ENCODE data around the gene GRK3. TPM values are rescaled to one million over a fixed set of nuclear protein-coding genes. Genes with fewer than 3 reads are reported as not detected.

GRK3 gene
- total RNA-seq, 1 experiment from 2014 or later: 17.0 TPM

DNA sequence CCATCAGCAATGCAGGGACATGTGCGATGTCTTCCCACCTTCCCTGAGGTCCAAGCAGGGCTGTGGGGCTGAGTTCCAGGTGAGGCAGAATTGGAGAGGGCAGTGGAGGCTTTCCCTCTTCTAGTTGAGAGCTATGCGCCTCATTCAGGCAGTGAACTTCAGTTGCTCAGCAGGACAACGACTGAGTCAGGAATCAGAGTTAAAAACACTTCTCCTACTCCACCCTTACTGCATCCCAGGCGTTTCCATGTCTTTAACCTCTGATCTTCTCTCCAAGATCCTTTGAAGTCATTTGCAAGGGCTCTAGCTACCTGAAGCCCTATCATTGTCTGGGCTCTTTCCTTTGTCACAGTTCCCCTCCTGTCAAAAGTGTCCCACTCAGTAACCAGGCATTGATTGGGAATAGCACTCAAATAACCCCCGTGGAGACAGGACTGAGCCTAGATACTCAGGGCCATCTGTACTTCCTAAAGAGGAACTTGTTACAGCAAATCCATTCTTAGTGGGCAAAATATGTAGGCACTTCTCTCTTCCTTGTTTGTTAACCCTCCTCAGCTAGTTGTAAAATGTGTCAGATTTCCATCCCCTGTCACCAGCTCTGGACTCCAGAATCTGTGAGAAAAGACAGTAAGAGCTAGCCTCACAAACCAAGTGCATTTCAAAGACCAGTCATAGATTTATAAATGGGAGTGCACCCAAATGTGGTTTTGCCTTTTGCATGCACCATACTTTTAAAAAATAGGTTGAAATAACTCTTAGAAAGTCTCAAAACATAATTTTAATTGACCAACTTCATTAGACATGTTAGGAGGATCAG, 105.0 kb downstream of the GRK3 start:
- DNase-seq (ENCODE audit: low read depth, low spot score): no peak
- in situ Hi-C loops (cut with HindIII; ENCODE audit: low pct_unique_long_range_greater_than_20kb, low sequenced_read_pairs): no loop called here

DNA sequence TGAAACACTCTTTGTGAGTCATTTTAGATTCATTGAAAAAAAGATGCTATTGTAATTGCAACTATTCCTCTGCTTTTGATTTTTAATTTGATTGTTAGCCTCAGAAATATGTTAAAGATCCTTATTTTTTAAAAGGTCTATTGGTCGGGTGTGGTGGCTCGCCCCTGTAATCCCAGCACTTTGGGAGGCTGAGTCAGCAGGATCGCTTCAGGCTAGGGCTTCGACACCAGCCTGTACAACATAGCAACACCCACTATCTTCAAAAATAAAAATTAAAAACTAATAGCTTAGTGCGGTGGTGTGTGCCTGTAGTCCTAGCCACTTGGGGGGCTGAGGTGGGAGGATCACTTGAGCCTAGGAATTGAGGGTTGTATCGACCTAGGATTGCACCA, 105.6 kb downstream of the GRK3 start:
- in situ Hi-C loops (cut with HindIII; ENCODE audit: low pct_unique_long_range_greater_than_20kb, low sequenced_read_pairs): no loop called here
- no peak for DNase-seq (ENCODE audit: low read depth, low spot score)

DNA sequence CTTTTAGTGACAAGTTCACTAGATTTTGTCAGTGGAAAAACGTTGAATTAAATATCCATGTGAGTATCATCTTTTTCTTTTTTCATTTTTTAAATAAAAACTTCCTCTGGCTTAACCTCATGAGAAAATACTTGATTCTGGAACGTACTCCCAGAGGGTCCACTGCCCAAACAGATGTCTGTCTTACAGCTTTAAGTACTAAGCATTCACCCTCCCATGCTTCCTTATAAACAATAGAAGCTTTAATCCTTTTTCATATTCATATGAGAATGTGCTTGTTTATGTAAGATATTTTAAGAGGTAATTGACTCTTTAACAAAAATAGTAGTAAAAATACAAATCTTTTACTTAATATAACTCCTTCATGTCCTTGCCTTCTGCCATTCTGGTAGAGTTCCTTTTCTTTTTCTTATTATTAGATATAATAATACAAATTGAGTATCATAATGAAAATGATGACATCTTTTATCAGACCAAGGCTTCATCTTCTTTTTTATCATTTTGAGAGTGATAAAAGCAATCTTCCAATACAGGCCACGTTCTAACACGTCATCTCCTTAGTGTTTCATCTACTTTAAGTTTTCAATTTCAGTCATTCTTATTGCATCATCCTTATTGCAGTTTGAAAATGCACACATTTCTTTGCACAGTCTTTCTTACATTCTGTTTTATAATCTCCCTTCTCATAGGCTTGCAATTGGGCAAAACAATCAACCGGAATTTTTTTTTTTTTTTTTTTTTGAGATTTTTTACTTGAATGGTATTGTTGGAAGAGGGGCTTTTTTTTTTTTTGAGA, 108.0 kb downstream of the GRK3 start:
- in situ Hi-C loops (cut with HindIII; ENCODE audit: low pct_unique_long_range_greater_than_20kb, low sequenced_read_pairs): no loop called here
- DNase-seq (ENCODE audit: low read depth, low spot score): no peak

DNA sequence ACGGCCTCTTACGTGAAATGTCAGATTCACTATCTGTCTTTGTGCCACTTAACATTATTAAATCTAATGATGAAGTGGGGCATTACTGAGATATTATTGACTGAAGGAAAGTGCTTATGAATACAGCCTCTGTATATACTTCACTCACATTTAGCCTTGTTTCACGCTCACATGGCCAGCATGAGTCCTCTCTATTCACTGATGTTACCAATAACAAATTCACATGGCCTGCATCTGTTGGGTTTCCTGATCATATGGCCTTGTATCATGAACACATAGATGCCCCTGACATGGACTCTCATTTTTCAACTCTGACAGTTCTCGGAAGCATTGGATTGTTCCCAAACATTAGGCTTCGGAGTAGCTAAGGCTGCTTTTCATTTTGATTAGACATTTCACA, 109.2 kb downstream of the GRK3 start:
- DNase-seq (ENCODE audit: low read depth, low spot score): peak; percentile 93
- in situ Hi-C loops (cut with HindIII; ENCODE audit: low pct_unique_long_range_greater_than_20kb, low sequenced_read_pairs): no loop called here

DNA sequence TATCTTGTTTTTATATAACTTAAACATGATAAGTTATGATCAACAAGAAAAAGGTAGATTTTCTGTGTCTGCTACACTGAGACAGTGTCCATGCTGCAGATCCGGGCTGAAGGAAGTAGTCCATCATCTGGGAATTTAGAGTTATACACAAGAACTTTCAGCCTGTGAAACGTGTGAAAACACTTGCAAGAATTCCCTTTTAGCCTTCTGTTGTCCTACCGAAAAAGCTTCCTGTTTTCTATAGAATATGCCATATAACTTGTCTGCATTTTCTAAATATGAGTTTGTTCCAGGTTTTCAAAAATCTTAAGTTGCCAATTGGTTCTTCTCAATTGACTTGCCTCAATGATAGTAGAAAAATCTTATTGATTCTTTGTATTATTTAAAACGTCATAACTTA, 113.2 kb downstream of the GRK3 start:
- in situ Hi-C loops (cut with HindIII; ENCODE audit: low pct_unique_long_range_greater_than_20kb, low sequenced_read_pairs): no loop called here

DNA sequence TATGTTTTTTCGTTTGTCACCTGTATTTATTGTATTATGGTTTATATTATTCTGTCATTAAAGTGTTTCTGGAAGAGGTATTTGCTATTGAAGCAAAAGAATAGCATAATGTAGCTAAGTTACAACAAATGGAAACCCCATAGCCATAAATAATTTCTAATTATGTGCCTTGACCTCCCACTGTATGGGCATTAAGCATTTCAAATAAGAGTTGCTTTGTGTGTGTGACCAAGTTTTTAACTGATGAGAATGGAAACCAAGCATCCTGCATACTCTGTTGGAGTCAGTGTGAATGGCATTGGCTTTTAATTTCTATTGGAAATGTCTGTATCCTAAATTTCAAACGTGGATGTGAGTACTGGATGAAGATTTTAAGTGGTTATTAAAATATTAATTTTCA, 115.6 kb downstream of the GRK3 start:
- in situ Hi-C loops (cut with HindIII; ENCODE audit: low pct_unique_long_range_greater_than_20kb, low sequenced_read_pairs): no loop called here
- DNase-seq (ENCODE audit: low read depth, low spot score): no peak

More for the DNA sequence above, 113.2 kb downstream of the GRK3 start:
- no peak for DNase-seq (ENCODE audit: low read depth, low spot score)

DNA sequence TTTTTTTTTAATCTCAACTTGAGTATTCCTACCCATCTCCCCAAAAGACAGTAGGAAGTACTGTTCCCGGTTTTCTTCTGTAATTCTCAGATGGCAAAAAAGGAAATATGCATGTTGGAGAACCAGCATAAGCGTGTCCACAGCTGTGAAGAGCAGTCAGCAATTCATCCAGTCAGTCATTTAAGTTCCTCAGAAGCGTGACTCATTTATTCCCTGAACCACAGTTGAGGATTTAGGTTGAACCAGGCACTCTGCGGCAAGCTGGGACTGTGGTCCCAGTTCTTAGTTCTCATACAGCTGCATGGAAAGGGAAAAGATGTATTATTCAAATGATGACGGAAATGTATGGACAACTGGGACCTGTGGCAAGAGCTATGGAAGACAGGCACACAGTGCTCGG, 116.5 kb downstream of the GRK3 start:
- no peak for DNase-seq (ENCODE audit: low read depth, low spot score)
- in situ Hi-C loops (cut with HindIII; ENCODE audit: low pct_unique_long_range_greater_than_20kb, low sequenced_read_pairs): no loop called here

DNA sequence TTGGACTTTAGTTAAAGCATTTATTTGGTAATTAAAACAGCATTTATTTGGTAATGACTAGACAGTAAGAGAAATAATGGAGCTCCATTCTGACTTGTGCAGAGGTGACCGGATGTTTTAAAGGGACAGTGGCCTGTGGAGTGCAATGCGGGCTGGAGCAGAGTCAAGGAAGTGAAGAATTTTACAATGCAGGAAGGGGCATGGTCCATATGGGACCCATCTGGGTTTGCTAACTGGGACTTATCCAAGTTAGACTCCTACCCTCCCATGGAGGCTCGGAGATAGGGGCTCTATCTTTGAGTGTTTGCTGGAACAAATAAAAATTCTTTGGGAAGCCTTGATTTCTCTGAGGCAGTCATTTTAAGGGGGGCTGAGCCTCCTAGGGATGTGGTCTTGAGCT, 117.6 kb downstream of the GRK3 start:
- DNase-seq (ENCODE audit: low read depth, low spot score): no peak
- in situ Hi-C loops (cut with HindIII; ENCODE audit: low pct_unique_long_range_greater_than_20kb, low sequenced_read_pairs): no loop called here

DNA sequence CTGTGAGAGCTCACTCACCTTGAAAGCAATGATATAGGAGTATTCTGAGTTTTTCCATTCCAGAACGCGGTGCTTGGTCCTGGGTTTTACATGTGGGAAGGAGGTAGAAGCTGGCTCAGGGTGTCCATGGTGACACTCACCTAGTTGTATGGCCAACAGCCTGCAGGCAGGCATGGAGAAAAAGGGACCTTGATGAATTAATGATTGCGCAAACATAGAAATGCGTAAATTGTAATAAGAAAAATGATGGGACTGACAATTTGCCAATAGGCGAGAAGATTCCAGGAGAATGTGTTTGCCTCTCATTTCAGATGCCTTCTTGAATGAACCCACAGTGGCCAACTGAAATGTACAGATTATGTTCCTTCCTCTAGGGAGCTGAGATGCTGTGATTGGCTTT, 124.2 kb downstream of the GRK3 start:
- in situ Hi-C loops (cut with HindIII; ENCODE audit: low pct_unique_long_range_greater_than_20kb, low sequenced_read_pairs): no loop called here
- no peak for DNase-seq (ENCODE audit: low read depth, low spot score)

DNA sequence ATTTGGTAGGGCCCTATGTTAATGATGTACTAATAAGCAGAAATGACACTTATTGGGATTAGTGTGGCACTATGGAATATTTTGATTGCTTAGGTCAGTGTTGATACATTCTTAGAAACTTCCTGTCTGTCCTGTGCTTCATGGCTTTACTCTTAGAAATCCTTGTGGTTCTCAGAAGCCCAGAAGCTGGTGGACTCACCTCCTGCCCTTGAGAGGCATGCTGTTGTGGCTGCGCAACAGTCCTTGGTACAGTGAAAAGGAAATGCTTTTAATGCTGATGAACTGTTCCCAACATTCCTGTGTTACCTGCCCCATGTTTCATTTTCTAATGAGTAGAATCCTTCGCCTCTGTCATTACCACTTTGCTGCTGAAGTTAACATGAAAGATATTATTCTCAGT, 125.2 kb downstream of the GRK3 start:
- in situ Hi-C loops (cut with HindIII; ENCODE audit: low pct_unique_long_range_greater_than_20kb, low sequenced_read_pairs): no loop called here

DNA sequence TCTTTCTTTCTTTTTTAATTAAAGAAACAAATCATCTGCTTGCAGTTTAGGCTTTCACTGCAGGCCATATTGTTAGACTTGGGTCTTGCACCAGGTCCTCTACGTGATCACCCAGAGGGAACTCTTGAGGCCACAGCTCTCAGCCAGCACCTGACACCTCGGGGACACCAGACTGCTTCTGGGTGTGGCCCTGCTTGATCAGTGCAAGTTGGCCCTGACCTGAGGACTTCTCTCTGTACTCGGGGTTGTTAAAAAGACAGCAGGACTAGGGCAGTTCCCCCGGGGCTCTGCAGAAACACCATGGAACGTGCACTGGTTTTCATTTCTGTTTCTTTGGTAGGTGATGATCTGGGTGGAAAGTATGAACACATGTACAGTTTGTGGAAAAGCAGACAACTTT, 126.3 kb downstream of the GRK3 start:
- no peak for DNase-seq (ENCODE audit: low read depth, low spot score)
- in situ Hi-C loops (cut with HindIII; ENCODE audit: low pct_unique_long_range_greater_than_20kb, low sequenced_read_pairs): no loop called here

More for the DNA sequence above, 125.2 kb downstream of the GRK3 start:
- no peak for DNase-seq (ENCODE audit: low read depth, low spot score)

DNA sequence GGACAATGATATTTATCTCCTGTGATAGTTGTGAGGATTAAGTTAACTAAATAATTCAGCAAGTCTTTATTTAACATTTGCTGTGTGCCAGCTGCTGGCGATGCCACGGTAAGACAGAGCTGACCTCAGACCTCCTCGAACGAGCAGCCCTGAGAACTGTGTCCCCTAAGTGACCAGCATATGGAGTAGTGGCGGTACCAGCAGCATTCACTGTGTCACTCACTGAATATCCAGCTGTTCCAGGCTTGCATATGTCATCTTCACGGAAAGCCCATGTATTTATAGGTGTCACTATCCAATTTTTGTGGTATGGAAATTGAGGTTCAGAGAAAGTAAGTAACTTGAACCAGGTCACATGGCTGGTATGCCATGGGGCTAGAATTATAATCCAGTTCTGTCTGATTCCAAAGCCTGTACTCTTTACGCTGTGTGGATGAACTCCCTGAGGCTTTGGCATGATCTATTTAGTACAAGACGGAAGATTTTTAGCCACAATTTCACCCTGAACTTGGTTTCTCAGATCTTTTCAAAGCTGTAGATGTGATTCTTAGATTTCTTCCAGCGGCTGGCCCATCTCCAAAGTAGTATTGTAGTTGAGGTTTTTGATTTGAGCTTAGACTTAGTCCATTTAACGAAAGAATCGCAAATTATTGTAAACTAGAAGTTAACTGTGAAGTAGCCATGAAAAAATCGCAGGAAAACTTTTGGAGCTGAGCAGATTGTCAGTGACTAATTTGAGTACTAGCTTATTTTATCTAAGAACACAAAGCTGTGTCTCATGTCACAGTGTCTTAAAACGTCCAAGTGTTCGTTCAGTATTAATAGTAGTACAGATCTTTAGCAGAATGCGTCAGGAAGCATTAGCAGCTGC, 128.2 kb downstream of the GRK3 start:
- no peak for DNase-seq (ENCODE audit: low read depth, low spot score)
- in situ Hi-C loops (cut with HindIII; ENCODE audit: low pct_unique_long_range_greater_than_20kb, low sequenced_read_pairs): no loop called here

DNA sequence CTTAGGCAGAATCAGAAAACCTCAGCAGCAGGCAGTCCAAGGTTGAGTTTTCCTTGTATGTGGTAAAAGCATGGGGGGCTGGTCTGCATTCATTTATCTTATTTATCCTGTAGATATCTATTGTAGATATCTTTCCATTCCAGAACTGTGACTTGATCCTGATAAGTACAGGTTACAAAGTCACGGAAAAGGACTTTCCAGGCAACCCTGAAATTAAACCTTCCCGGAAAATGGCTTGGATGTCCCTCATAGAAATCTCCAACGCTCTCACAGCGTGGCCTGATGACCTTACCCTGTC, 128.7 kb downstream of the GRK3 start:
- in situ Hi-C loops (cut with HindIII; ENCODE audit: low pct_unique_long_range_greater_than_20kb, low sequenced_read_pairs): no loop called here

DNA sequence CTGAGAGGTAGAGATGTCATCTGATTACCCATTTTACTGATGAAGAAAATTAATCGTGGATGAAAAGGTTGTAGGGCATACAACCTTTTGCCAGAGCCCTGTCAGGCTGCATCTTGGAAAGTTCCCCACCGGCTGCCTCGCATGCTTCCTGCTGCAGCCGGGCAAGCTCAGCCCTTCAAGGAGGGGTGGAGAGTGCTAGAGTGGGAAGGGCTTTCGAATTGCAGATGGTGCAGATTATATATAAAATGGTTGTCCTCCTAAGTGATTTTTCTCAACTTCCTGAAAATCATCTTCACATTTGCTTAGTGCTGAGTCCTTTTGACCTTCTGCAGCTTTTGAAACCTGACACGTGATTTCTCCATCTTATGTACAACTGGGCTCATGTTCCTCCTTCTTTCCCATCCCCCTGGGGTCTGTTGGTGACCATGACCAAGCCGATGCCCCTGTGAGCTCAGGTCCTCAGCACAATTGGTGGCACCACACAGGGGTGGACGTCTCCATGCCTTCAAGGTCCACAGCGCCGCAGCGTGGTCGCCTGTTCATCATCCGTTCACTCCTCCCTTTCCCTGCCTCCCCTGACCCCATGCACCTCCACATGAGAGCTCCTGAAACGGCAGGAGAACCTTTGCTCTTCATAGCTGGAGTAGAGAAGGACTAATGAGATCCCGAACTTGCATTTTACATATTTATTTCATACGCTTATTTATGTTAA, 129.9 kb downstream of the GRK3 start:
- no peak for DNase-seq (ENCODE audit: low read depth, low spot score)
- in situ Hi-C loops (cut with HindIII; ENCODE audit: low pct_unique_long_range_greater_than_20kb, low sequenced_read_pairs): no loop called here

More for the DNA sequence above, 128.7 kb downstream of the GRK3 start:
- no peak for DNase-seq (ENCODE audit: low read depth, low spot score)

DNA sequence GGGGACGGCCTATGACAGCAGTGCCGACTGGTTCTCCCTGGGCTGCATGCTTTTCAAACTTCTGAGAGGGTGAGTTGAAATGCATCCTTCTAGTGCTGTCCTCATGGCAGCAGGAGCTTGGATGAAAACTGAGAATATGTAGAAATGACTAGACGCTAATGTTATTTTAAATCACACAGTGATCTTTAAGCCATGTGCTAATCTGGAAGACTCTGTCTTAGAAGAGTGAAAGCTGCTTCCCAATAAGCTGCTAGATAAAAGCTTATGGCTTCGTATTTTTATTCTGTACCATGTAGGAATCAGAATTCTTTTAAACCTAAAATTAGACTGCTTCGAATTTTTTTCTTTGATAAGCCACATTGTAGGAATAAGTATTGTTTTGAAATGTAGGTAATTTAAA, 130.7 kb downstream of the GRK3 start:
- in situ Hi-C loops (cut with HindIII; ENCODE audit: low pct_unique_long_range_greater_than_20kb, low sequenced_read_pairs): no loop called here
- DNase-seq (ENCODE audit: low read depth, low spot score): no peak

DNA sequence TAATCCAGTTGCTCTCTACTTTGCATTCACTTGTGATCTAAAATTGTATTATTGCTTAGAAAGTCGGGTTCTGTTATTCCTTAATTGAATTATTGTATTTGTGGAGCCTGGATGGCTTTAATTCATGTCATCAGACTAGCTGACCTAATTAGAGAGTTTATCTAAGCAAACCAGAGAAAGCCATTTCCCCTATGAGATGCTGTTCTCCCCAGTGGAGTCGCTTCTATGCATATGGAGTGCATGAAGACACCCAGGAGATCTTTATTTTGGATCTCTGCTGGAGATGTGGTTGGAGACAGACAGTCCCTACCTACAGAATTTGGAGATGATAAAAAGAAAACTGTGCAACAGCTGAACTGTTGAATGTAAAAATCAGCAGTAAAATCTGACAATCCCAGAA, 132.3 kb downstream of the GRK3 start:
- in situ Hi-C loops (cut with HindIII; ENCODE audit: low pct_unique_long_range_greater_than_20kb, low sequenced_read_pairs): no loop called here

DNA sequence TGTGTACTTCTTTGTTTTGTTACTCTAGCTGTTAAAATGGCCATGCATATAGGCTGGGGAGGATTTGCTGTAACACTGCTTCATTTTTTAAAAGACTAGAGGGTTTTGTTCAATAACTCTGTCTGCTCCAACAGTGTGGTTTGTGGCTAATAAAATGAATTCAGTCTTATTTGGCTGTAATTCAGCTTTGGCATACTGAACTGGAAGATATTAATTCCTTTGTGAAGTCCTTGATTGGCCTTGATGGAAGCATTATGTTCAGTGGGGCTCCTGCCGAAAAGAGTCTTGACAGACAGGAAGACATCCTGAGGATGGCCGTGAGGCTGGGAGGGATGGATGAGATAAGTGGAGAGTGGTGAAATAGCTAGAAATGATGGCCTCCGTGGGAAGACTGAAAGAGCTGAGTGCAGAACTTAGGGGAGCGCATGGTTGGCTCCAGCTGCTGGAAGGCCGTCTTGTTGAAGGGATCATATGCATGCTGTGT, 132.7 kb downstream of the GRK3 start:
- no peak for DNase-seq (ENCODE audit: low read depth, low spot score)
- in situ Hi-C loops (cut with HindIII; ENCODE audit: low pct_unique_long_range_greater_than_20kb, low sequenced_read_pairs): no loop called here

More for the DNA sequence above, 132.3 kb downstream of the GRK3 start:
- no peak for DNase-seq (ENCODE audit: low read depth, low spot score)

DNA sequence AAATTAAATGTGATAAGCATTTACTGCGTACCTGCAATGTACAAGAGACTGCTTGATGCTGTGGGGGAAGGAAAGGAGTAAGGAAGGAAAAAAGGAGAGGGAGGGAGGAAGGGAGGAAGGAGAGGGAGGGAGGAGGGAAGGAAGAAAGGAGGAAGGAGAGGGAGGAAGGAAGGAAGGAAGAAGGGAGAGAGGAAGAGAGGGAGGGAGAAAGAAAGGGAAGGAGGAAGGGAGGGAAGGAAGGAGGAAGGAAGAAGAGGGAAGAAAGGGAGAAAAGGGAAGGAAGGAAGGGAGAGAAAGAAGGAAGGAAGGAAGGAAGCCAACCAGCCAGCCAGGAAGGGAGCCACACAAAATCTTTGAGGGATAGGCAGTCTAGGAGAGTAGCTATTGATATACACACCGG, 133.5 kb downstream of the GRK3 start:
- DNase-seq (ENCODE audit: low read depth, low spot score): no peak
- in situ Hi-C loops (cut with HindIII; ENCODE audit: low pct_unique_long_range_greater_than_20kb, low sequenced_read_pairs): no loop called here

Data from SK-MEL-5 (cell line).